HG02610 (cell line): ENCODE results near the gene FAM222B.
"Not testable (repeated sequence)": the region's sequence is repeated elsewhere in the genome, so short reads cannot be mapped to it uniquely, and the experiment has no call there.

Experiments used
- ATAC-seq: cut with Tn5 transposase; IDR thresholded peaks from one replicate; pipeline ENCODE4 v1.9.1; 2021; ENCODE audit warnings: mild to moderate bottlenecking, moderate library complexity; ENCODE audit not compliant: unreplicated experiment

Gene FAM222B

DNA sequence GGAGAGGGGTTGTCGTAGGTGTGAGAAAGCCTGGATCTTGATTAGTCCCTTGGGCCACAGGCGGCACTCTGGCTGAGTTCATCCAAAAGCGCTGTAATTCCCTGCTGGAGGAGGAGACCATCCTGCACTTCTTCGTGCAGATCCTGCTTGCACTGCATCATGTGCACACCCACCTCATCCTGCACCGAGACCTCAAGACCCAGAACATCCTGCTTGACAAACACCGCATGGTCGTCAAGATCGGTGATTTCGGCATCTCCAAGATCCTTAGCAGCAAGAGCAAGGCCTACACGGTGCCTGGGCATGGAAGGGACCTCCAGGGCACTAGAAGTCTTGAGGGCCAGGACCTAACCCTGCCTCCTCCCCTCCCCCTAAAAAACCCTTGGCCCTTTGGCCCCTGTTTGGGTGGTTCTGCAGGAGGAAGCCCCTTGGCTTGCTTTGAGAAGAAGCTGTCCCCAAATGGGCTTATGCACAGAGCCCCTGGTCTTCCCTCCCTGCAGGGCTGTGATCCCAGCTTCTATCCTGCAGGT is 107.8 kb downstream of the FAM222B start:
- ATAC-seq = no peak

DNA sequence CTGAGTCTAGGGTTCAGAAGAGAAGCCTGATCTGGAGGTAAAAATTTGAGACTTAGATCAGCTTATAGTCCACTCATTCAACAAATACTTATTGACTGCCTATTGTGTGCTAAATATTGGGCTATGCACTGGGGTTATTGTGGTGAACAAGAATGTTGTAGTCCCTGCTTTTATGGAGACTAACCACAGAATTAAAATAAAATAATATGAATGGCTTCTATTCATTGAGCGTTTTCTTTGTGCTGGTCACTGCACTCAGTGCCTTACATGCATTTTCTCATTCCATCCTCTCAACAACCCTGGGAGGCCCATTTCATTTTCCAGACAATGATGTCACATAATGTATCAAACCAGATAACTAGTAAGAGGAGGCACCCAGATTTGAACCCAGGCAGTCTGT is 109.2 kb downstream of the FAM222B start:
- no peak for ATAC-seq

DNA sequence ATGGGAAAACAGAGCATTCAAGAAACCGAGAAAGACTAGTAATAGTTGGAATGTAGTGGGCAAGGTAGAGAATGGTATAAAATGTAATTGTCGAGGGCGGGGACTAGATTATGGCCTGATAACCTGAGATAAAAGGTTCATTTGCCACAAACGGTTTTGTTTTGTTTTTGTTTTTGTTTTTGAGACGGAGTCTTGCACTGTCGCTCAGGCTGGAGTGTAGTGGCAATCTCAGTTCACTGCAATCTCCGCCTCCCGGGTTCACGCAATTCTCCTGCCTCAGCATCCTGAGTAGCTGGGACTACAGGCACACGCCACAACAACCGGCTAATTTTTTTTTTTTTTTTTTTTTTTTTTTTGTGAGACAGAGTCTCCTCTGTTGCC is 112.7 kb downstream of the FAM222B start:
- no peak for ATAC-seq

DNA sequence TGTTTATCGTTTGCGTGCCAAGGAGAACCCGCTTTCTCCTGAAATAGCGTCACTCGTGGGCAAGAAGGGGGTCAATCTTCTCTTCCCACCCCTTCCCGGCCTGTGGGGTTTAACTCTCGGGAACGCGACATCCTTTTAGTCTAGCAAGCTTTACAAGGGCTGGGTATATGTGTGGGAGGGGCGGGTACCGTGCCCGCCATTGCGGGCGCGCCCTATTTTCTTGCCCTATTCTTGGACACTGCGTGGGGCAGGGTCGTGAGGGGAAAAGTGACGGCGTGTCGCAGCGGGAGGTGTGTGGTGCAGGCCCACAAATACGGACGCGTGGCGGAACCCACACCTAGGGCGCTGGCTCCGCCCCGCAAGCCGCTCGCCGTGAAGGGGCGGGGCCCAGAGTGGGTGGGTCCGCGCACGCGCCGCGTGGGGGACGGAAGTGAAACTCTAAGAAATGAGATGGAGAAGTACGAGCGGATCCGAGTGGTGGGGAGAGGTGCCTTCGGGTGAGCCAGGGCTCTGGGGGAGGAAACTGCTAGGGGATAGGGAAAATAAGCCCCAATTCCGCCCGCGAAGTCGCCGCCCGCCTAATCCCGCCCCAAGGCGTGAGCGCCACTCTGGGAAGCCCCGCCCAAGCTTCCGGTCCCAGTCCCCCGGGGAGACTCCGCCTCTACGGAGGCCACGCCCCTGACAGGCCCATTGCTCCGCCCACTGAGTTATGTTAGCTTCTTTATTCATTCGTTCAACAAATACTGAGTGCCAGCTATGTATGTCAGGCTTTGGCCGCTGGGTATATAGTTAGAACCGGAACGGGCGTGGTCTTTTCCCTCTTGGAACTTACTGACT is 114.0 kb downstream of the FAM222B start, which contains the start of gene NEK8:
Gene NEK8 (plus strand): TSS at position 425 of the 837 bp plus-strand sequence. CDS start 26 bp downstream, at position 451.
- ATAC-seq = peak; percentile 25

DNA sequence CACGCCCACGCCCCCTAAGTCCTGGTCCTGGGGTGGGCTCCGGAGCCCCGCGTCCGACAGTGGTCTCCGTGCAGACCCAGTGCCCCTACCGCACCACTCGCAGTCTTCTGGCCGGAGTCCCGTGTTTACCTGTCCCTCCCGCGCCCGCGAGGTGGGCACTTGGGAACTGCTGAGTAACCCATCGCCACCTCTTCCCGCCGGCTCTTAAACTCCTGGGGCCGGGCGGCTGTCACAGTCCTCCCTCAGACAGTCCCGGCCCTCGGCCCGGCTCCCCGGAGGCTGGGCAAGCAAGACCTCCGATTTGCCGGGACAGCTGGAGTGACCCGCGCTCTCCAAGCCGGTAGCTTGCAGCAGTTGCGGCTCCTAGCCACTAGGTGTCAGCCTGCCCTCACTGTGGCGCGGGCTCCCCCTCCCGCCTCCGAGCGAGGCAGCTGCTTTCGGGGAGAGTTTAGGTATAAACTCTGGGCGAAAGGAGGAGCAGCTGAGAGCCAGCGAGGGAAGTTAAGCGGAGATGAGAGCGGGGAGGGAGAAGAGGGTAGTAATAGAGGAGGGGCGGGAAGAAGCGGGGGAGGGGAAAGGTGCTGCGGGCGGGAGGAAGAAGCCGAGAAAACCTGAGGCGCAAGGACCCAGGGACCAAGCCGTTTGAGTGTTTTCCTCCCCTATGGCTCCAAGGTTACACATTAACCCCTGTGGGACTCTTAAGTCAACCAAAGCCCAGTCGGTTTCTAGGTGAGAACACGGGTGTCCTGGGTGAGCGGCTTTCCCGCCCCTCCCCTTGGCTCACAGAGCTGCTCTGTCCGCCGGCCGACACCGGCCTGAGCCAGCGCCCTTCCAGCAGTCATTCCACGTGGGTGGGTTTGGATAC is 115.7 kb downstream of the FAM222B start:
- peak; percentile 29 for ATAC-seq

DNA sequence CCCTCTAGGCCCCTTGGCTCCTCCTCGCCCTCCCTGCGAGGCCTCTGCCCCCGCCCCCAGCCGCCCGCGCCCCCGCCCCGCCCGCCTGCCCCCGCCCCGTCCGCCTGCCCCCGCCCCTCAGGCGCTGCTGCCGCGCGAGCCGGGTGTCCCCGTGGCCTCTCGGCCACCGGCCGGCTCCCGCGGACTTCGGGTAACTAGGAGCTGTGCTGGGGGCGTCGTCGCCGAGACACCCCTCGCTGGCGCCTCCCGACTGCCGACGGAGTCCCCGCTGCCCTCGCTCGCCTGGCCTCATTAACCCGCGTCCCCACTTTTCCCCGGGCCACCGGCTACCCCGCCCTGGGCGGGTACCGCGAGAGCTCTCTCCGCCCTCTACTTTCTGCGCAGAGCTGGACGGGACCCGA is 116.4 kb downstream of the FAM222B start, which contains the start of gene TLCD1:
Gene TLCD1 (minus strand): TSS at position 8 of the 401 bp plus-strand sequence. CDS start 136 bp downstream, outside the sequence.
- ATAC-seq = no peak

DNA sequence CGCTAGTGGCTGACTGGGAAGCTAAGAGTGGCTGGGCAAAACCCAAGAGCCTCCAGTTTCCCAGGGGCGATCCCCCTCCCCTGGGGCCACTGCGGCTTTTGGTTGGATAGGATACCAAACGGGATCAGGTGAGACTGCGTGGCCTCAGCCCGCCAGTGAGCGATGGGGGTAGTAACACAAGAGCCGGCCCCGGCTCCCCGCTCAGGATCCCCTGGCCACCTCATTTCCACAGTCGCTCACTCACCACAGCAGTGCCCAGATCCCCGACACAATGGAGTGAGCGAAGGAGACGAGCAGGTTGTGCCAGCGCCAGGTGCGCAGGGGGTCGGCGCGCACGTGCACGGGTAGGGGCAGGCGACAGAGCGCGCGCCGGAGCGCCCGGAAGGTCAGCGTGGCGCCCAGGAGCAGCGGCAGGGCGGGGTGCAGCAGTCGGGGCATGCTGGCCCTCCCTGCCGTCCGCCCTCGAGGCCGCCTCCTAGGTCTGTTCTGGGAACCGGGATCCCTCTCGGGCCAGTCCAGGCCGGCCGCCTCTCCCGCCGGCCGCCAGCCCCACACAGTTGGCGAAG is 116.8 kb downstream of the FAM222B start:
- no peak for ATAC-seq

DNA sequence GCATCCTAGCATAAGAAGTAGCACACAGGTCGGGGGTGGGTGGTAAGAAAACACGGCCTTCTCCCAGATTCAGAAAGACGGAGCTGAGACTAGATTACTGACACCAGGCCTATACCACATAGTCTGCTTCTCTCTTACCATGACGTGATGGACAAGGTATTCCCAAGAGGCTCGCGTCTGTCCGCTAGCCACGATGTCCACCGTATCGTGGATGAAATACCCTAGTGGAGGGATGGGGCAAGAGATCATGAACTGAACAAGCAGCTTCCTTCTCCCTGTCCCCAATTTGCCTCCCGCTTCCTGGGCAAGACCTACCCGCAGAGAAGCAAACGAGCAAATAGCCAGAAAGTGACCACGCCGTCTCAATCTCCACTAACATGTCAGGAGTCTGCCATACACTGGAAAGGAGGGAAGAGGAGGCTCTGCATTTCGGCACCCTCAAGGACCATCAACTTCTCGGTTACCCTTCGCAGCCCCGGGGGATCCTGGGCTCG is 117.4 kb downstream of the FAM222B start:
- no peak for ATAC-seq

DNA sequence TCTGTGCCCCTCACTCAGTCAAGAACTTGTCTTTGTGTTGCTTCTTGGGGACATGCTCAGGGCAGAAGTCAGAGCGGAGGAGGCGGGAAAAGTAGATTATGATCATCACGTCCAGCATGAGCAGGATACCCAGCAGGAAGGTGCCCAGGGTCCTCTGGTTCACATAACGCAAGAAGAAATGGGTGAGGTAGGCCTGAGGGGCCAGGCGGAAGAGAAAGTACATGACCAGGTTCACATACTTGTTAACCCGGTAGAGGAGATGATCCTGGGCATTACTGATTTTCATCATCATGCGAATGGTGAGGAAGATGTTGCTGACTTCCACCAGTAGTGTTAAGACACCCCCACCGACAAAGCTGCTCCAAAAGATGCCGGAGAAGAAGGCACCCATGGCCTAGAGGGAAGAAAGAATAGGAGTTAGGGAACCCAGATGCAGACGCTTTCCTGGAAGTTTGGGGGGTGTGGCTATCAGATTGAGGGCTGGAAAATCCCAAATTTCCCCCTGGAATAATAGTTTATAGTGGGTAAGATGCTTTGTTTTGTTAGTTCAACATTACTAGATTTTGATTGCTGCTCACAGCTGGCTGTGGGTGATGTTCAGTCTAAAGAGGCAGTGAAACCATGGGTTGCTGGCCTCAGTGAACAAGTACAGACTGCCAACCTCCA is 118.0 kb downstream of the FAM222B start:
- no peak for ATAC-seq

DNA sequence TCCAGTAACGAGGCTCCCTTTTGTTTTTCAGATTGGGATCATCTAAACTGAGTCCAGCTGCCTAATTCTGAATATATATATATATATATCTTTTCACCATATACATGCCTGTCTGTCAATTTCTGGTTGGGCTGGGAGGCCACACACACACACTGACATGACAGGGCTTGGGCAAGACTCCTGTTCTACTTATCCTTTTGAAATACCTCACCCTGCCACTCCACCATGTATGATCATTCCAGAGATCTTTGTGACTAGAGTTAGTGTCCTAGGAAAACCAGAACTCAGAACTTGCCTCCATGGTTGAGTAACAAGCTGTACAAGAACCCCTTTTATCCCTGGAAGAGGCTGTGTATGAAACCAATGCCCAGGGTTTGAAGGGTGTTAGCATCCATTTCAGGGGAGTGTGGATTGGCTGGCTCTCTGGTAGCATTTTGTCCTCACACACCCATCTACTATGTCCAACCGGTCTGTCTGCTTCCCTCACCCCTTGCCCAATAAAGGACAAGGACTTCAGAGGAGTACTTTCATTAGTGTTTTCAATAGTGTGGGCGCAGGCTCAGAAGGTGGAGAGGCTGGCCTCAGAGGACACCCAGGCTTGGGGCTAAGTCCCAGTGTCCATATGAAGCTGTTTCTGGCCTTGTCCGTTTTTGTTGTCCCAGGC is 118.6 kb downstream of the FAM222B start:
- not testable (repeated sequence) for ATAC-seq

DNA sequence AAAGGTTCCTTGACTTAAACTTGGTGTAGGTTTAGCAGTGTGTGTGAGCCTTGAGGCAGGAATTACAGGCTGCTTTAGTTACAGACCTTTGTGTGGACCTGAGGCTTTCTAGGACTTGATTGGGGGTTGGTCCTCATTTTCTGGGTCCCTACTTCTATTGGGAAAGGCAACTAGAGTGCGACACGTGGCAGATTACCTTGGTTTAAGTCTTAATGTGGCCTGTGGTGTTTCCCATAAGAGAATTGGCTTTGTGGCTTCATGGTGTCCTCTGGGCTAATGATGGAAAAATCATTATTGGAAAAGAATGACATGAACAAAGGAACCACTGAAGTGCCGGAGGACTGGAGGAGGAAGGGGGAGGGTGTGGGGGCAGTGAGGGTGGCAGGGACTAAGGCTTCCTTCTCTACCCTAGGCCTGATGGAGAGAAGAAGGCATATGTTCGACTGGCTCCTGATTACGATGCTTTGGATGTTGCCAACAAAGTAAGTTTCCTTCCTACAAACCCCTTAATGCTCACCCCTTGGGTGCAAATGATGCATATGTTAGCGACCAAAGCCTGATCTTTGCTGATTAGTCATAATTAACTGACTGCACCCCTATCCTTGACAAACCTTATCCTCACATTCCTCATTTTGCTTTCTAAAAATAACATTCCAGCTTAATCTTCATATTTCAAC is 119.3 kb downstream of the FAM222B start:
- ATAC-seq = no peak

DNA sequence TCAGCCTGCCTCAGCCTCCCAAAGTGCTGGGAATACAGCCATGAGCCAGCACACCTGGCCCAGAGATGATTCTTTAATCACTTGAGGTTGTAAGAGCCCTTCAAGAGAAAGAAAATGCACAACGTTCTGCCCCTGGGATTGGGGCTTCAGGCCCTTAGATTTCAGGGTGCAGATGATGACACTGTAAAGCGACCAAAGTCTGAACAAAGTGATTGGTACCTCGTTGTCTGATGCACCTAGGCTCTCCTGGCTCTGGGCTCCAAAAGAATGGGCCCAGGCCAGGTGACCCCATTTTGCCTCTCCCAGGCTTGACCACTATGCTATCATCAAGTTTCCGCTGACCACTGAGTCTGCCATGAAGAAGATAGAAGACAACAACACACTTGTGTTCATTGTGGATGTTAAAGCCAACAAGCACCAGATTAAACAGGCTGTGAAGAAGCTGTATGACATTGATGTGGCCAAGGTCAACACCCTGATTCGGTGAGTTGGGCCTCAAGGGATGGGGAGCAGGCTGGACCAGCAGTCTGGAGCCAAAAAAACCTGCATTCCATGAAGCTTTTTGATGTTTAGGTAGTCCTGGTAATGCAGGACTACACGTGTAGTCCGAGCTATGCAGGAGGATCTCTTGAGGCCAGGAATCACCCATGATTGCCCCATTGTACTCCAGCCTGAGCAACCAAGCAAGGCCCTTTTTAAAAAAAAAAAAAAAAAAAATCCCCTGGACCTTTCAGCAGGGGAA is 120.0 kb downstream of the FAM222B start:
- ATAC-seq = no peak

DNA sequence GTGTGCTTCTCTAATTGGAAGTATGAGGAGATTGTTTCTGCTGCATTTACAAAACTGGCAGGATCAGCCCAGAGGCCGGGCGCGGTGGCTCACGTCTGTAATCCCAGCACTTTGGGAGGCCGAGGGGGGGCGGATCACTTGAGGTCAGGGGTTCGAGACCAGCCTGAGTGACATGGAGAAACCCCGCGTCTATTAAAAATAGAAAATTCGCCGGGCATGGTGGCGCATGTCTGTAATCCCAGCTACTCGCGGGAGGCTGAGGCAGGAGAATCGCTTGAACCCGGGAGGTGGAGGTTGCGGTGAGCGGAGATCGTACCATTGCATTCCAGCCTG is 121.6 kb downstream of the FAM222B start:
- not testable (repeated sequence) for ATAC-seq

DNA sequence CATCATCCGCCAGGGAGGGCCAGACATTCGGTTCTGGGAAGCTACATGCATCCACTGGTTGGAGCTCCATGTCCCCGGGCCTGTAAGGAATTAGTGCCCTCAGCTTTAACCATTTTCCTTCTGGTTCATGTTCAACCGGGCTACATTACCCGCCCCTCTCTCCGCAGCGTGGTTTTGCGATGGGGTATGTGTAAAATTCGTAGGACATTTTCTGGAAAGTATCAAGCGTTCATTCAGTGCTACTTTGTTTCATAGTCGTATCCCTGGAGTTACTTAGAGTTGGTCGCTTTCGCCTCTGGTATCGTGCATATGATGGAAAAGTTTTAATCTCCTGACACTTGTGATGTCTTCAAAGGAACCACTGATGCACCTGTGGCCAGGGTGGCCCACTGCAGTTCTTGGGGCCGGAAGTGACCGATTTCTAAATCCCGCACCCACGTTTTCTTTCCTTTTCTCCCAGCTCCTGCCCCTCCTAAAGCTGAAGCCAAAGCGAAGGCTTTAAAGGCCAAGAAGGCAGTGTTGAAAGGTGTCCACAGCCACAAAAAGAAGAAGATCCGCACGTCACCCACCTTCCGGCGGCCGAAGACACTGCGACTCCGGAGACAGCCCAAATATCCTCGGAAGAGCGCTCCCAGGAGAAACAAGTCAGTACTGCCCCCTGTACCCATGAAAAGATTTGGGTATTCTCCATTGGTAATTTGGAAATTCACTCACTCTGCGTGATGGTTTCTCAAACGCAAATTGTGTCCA is 122.2 kb downstream of the FAM222B start:
- no peak for ATAC-seq

DNA sequence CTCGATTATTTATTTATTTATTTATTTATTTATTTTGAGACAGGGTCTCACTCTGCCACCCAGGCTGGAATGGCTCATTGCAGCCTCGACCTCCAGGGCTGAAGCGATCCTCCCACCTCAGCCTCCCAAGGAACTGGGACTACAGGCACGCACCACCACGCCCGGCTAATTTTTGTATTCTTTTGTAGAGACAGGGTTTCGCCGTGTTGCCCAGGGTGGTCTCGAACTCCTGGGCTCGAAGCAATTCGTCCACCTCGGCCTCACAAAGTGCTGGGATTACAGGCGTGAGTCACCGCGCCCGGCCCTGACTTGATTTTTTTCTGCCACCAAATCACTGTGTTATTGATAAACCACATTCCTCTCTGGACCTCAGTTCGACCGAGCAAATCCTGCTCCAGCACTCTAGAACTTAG is 123.6 kb downstream of the FAM222B start:
- no peak for ATAC-seq

DNA sequence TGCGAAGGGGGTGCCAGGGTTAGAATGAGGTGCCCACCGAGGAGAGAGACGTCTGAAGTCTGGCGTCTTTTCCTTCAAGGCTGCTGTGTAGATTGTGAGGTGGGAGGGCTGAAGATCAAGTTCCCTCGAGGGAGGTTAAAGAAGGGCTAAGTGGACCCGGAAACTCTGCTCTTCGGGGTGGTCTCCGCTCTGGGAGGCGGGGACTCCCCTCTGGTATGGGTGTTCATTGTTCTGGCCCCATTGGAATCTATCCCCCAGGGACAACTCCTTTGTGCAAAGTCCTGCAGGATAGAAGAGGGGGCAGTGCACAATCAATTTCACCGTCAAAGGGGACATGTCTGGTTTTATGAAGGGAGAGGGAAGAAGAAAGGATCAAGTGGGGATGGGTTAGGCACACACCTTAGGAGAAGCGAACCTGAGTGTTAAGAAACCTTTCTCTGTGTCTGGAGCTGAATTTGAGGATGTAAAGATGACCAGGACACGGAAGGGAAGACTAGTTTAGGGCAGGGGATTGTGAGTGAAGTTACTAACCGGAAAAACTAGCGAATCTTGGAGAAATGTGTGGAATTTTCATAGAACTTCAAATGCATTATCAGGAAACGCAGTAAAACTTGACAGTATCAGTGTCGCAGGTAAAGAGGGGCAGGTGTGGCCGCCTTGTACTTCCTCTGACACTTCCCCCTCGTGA is 124.1 kb downstream of the FAM222B start:
- ATAC-seq = no peak

DNA sequence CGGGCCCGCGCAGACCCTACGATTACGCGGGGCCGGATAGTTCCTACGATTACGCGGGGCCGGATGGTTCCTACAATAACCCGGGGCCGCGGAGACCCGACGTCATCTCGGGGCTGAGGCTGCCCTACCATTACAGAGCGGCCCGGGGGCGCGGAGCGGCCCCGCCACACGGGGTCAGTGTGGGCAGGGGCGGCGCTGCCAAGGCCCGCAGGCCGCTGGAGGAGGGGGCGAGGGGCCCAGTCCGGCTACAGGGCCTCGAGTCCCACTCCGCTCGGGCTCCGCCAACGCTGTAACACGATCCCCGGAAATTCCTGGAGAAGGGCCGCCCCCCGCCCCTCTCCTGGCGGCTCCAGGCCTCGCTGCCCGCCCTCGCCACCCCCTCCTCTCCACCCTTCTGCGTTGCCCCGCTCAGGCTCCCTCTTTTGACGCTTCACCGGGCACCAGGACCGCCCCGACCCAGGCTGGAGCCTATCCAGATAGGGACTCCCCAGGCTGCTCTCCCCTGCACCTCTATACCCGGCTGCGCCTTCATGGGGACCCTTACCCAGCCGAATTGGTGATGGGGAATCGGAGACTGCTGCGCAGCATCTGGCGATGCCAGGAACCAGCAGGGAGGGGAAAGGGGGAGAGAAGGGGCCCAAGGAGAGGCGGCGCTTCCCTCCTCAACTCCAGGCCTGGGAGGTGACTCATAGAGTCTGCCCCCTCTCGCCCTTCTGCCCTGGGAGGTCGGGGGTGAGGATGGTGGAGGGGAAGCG is 124.8 kb downstream of the FAM222B start, which contains the start of gene RAB34:
Gene RAB34 (minus strand): TSS at position 291 of the 755 bp plus-strand sequence. CDS start 602 bp downstream, outside the sequence.
- ATAC-seq = no peak
